ENCODE measurements around the gene ACIN1.
A peak's percentile ranks its signal among the peaks of the same experiment; 100 is the strongest.
"Not testable (repeated sequence)": the region's sequence is repeated elsewhere in the genome, so short reads cannot be mapped to it uniquely, and the experiment has no call there.

ACIN1 gene

DNA sequence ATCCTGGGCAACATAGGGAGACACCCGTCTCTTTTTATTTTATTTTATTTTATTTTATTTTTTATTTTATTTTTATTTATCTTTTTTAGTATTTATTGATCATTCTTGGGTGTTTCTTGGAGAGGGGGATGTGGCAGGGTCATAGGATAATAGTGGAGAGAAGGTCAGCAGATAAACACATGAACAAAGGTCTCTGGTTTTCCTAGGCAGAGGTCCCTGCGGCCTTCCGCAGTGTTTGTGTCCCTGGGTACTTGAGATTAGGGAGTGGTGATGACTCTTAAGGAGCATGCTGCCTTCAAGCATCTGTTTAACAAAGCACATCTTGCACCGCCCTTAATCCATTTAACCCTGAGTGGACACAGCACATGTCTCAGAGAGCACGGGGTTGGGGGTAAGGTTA, 12.7 kb upstream of the ACIN1 start:
- not testable (repeated sequence) for DNase-seq (ENCODE audit: low read depth in 2 of 2)

DNA sequence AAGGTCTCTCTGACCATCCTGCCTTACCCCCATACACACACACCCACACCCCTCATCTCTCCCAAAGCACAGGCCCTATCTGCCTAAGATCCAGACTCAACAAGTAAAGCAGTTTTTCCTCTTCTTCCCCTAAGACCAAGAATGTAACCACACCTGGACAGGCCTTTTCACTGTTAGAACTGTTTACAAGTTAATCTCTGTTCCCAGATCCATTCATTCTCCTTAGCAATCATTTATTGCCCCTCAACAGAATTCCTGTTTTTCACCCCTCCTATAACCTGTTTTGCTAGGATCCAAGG, 11.8 kb upstream of the ACIN1 start:
- DNase-seq (ENCODE audit: low read depth in 2 of 2), result no peak

DNA sequence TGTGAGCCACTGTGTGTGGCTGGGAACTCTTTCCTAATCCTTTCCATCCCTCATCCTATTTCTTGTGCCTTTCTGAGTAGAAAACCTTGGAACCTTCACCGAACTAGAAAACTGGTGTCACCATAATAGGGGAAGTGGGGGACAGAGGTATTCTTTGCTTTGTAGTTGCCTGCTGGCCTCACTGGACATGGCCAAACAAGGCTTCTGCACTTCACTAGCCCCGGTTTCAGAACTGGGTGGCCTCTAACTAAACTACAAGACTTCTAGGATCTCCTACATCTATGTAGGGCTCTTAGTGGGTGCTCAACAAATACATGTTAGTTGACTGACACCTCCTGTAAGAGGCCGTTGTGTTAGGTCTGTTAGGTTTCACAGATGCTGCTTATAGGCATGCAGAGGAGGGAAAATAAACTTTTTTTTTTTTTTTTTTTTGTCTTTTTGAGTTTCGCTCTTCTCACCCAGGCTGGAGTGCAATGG, 10.4 kb upstream of the ACIN1 start:
- no peak for DNase-seq (ENCODE audit: low read depth in 2 of 2)

DNA sequence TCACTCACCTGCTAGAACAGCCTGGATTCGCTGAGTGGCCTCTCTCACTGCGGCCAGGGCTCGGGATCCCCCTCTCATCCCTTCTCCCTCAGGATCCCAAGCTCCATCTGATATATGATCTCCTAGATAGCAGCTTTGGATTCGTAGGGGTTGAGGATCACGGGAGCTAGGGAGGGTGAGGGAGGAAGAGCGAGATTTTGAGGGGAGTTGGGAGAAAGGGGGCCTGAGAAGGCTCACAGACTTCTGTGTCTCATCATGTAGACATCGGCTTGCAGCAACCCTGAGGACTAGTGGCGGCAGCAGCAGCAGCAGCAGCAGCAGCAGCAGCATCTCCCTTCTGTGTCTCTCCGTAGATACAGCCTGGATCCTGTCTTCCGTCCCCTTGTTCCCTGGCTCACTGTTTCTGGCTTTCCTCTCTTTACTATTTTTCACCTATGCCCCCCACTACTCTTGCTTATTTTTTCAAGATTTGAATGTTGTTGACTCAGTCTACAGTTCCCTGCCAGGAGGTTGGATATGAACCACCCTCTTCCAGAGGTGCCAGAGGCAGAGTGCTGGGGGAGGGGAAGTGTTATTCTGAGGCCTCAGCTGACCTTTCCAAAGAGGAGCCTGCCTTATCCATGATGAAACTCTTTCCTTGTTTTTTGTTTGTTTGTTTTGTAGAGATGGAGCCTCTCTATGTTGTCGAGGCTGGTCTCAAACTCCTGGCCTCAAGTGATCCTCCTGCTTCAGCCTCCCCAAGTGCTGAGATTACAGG, 9.8 kb upstream of the ACIN1 start, which contains the start of gene CIROP:
Gene CIROP (minus strand): TSS at position 399 of the 757 bp plus-strand sequence. CDS start 69 bp downstream, at position 330.
- DNase-seq (ENCODE audit: low read depth in 2 of 2), result no peak

DNA sequence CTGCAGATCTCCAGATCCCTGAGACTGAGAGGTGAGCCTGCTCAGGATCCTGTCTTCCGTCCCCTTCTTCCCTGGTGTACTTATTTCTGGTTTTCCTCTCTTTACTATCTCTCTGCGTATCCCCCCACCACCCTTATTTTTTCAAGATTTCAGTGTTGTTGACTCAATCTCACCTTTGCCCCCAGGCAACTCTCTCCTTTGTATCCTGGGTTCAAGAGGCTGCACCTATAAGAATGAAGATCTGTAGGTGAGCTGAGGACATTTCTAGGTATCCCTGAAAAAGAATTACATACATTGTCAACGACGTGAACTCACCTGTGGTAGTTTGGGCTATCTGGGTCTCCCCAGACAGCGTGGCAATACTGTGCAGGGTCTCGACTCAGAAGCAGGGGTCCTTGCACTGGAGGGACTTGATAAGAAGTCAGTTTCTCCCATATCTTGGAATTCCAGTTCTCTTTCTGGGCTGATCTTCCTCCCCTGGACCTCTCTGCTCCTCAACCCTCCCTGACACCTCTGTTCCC, 9.2 kb upstream of the ACIN1 start:
- no peak for DNase-seq (ENCODE audit: low read depth in 2 of 2)

DNA sequence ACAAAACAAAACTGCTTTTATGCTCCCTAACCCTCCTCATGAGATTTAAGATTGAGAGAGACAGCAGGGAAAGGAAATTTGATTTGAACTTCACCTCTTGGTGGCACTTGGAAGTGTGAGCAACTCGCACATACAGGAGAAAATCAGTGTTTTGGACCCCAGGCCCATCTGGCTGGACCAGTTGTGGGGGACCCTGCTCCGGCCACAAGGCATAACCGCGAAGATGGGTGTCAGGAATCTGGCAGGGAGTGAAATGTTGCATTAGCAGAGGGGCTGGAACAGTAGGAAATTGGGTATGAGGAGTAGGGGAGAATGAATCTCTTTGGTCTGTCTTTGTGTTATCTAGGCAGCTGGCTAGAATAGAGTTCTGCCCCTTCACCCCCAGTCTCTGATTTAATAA, 8.6 kb upstream of the ACIN1 start:
- no peak for DNase-seq (ENCODE audit: low read depth in 2 of 2)

DNA sequence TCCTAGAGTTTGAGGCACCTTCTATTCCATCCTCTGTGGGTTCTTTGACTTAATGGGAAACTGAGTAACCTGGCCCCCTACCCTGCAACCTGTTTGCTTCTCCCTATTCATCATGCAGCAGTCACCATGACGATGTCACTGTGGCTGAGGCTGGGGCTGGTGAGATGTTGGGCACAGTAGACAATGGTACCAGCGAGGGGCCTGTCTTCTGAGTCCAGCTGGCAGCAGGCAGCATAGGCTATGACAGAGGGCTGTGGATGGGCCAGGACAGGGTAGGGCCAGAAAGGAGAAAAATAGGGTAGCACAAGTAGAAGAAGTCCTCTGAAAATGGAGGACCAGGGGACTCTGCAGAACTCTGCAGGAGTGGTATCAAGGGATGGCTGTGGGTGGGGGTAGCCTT, 7.9 kb upstream of the ACIN1 start:
- no peak for DNase-seq (ENCODE audit: low read depth in 2 of 2)

DNA sequence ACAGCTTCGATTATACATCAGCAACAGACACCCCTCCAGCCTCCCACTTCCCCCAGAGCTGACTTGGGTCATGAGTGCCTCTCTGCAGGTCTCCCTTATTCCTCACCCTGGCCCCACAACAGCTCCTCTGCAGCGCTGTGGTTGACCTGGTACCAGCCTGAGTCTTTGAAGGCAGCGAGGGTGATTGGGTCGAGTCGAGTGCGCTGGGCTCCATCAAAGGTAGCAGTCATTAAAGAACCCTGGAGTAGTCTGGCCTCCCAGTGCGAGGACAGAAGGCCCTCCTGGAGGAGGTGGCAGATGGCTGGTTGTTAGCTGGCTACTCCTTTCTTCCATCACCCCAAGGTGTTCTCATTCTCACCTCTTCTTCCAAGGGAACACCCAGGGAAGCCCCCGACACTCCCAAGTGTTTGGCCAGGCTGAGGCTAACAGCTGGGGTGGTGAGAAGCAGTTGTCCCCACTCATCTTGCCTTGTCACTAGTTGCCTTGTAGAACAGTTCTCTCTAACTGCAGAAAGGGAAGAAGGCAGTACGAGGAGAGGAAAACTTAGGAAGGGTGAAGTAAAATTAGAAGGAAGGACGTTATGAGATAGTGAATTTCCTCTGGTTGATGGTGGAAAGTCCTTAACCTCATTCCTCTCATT, 7.2 kb upstream of the ACIN1 start:
- no peak for DNase-seq (ENCODE audit: low read depth in 2 of 2)

DNA sequence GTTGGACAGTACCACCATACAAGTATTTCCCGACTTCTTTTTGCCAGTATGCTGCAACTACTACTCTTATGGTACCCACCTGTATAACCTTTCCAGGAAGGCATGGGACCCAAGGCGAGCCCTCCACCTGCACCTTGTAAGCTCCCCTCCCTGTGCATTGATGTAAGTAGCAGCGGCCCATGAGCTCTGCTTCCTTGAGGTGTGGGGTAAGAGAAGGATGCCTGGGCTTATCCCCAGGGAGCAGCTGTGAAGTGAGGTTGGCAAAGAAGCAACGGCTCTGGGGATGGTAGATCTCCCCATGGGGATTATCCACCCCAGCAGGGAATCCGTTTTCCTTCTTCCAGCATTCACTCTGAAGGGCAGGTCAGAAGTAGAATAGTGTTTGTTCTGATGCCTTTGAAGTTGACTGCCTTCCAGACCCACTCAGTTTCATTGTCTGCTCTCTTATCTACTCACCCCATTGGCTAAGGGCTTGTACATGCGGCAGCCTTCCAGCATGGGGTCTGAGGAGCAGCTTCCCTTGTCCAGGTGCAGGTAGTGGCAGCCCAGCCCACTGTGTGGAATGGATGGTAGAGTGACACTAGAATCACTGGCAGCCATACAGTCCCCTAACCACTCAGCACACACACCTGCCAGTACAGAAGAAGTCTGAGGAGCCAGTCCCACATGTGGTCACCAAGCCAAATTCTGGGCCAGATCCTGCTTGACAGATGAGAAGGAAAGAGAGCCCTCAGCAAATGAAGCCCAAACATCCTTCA, 6.5 kb upstream of the ACIN1 start:
- DNase-seq (ENCODE audit: low read depth in 2 of 2), result no peak

DNA sequence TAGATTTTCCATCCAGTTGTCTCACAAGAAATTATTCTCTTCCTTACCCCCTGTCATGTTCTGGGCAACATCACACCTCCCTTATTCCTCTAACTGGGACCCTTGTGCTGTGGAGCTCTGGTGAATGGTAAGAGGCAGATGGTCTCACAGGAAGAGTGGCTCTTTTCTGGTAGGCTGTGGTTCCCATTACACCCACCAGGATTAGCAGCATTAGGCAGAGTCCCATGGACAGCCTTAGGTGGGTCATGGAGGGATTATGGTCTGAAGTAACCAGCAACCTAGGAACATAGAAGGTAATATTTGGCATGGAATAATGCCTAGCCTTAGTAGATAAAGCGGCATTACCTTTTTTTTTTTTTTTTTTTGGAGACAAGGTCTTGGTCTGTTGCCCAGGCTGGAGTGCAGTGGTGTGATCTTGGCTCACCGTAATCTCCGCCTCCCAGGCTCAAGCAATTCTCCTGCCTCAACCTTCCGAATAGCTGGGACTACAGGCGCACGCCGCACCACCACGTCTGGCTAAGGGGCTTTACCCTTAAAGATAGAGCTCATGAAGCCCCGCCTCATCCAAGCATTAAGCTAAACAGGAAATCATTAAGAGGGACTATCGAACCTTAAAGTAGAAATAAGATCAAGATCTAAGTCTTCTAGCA, 4.4 kb upstream of the ACIN1 start:
- no peak for DNase-seq (ENCODE audit: low read depth in 2 of 2)

DNA sequence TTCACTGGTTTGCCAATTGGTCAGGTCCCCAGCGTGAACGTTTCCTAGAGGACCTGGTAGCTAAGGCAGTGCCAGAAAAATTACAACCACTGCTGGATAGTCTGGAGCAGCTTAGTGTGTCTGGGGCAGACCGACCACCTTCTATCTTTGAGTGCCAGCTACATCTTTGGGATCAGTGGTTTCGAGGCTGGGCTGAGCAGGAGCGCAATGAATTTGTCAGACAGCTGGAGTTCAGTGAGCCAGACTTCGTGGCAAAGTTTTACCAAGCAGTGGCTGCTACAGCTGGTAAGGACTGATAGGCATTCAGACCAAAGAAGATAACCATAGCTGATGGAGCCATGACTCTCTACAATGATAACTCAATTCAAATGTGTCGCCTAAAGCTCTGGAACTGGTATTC, 2.9 kb upstream of the ACIN1 start:
- DNase-seq (ENCODE audit: low read depth in 2 of 2), result no peak

DNA sequence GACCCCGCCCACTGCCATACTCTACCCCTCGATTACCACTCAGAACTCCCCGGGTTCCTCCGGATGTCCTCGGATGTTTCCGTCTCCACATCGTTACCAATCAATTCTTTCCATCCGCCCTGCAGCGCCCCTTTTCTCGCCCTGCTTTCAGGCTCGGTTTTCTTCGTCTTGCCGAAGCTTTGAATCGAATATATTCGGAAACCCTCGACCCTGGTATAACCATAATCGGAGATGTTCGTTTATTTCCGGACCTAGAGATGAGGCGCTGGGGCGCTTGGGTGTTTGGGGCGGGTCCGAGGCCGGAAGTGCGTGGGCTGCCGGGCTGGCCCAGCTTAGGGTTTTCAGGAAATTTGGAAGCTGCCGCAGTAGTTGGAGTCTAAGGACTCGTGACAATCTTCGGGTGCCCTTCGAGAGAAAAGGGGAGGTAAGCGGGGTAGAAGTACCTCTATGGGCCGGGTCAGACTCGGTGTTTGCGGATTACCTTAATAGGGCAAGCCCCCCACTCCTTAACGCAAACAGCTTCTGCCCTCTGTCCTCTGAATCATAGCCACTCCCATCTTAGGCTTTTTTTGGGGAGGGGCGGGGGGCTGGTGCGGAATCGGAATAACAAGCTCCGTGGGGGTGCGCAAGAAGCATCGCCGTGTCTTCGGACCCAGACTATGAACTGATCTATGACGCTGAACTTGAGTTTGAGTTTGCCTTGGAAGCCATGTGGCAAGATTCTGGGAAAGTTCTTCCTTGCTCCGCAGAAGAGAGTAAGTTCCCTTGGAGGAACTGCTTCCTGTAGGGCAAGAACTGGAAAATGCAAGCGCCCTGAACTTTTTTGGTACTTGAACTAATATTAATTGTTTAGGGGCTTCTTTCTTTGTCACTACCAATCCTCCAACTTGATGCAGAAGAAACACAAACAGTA, 516 bp upstream of the ACIN1 start, which contains the start of gene C14orf119:
Gene C14orf119 (plus strand): TSS at position 310 of the 913 bp plus-strand sequence. CDS start 2,154 bp downstream, outside the sequence.
- DNase-seq (ENCODE audit: low read depth in 2 of 2), result peak; percentile 96 to 98

DNA sequence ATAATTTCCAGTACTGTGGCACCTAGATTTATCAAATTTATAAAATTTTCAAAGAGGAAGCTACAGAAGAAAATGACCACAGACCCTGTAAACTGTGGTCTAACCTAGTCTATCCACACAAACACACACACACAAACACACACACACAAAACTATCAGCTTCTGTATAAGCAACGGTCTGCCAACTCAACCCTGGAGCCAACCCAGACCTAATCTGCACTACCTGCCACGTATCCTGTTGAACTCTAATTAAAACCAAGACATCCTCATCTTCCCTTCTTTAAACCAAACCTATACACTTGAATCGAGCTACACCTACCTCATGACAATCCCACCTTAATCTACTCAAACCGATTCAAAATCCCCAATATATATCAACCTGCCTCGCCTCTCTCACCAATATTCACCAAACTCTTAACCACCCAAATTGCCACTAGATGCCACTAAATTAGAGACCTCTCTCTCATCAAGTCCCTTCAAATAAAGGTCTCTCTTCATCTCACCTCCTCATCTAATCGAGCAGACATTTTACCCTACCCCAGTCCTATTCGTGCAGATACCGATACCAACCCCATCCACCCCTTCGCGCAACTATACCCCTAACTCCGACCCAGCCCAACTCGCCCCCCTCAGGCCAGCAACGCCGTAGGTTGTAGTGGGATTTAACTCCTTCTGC, 808 bp downstream of the ACIN1 start:
- peak in 1 of 2 donors; percentile 61 for DNase-seq (ENCODE audit: low read depth in 2 of 2)

DNA sequence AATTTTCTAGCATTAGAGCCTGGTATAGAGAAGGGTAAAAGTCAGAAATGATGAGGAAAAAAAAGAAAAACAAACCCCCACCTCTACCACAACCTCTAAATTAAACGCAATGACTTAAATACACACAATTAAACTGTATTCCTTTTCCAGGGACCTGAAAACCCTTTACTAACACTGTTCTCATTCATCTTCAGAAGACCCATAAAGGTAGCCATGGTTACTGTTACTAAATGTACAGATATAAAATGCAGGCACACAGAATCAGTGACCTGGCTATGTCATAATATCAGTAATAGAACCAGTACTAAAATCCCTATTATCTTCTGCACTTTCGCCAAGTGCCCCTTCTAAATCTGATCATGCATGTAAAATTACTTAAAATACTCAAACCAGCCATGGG, 1.4 kb downstream of the ACIN1 start:
- DNase-seq (ENCODE audit: low read depth in 2 of 2), result no peak

DNA sequence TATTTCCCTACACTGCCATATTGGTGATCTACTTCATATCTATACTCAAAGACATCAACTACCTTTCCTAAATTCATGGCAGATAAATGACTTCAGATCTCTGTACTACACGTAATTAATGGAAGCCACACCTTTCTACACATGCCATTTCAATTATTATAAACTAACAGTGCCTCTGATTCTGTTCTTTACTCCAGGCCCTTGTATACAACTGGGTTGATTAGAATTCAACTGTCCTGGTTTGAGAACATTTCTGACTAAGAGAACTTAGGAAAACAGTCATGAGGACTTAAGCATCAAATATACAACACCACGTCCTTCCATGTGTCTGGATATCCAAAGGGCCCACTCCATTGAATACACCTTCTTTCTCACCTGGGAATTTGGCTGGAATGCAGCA, 1.8 kb downstream of the ACIN1 start:
- no peak for DNase-seq (ENCODE audit: low read depth in 2 of 2)

DNA sequence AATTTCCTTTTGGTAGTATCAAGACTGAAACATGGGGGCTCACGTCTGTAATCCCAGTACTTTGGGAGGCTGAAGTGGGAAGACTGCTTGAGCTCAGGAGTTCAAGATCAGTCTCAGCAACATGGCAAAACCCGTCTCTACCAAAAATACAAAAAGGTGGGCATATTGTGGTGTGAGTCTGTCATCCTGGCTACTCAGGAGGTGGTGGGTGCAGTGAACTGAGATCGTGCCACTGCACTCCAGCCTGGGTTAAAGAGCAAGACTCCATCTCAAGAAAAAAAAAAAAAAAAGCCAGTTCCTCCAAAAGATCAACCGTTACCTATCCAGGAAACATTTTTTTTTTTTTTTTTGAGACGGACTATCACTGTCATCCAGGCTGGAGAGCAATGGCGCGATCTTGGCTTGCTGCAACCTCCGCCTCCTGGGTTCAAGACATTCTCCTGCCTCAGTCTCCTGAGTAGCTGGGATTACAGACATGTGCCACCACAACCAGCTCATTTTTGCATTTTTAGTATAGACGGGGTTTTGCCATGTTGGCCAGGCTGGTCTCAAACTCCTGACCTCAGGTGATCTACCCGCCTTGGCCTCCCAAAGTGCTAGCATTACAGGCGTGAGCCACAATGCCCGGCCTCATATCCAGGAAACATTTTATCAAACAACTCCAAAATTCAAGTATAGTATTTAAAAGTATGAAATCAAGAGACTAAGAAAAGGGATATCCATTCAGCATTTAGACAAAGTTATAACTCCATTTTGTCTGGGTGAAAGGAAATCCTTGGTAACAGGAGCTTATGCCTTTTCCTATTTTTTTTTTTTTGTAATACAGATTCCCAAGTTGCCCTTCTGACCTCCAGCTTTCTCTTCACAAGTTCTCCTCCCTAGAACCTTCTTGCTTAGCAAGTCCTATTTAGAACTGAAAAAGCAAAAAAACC, 3.4 kb downstream of the ACIN1 start:
- DNase-seq (ENCODE audit: low read depth in 2 of 2), result no peak

DNA sequence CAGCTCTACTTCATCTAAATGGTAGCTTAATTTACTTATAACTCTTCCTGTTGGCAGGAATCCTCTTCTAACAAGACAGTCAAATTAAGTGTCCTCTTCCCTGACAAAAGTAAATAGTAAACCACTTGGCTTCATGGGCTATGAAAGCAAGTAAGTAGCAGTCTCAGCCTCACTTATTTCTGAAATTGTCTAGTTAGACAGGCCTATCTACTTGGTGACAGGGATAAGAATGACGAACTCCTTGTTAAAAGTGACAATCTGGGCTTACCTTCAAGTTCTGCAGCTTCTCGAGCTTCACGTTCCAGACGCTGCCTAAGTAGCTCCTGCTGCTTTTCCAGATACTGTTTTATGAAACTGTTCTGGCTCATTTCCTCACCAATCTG, 4.7 kb downstream of the ACIN1 start:
- DNase-seq (ENCODE audit: low read depth in 2 of 2), result no peak

DNA sequence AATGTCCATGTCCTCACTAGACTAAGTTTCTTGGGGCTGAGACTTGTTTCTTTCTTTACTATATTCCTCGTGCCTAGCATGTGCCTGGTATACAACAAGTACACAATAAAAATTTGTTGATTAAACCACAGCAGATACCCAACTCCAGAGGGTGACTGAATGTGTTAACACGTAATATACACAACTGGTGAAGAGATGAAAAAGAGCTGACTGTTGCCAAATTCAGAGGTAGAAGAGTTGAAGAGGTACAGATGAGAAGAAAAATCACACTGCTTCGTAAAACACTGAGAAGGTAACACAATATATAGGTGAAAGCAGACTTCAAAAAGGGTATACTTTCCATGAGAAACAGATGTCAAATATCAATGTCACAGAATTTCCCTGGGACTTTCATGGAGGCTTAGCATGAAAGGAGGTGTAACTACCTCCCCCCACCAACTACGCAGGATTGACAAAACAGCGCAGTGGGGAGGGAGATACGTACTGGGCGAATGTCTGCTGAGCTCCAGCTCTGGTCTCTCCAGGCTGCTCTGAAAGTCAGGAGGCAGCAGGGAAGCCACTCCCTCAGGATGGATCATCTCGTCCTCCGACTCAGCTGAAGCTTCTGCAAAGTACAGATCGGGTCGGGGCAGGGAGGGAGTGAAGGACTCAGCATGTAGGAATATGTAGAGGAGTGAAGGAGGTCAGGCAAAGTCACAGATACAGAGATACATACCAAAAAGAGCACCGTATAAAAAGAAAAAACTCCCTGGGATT, 5.3 kb downstream of the ACIN1 start:
- DNase-seq (ENCODE audit: low read depth in 2 of 2), result no peak
